SH-SY5Y (cell line): ENCODE results near the gene USP24.

Experiments used
- GATA2 ChIP-seq: IDR thresholded peaks from 2 replicates; pipeline ENCODE4 v1.6.1; 2011; ENCODE audit warnings: mild to moderate bottlenecking, low read depth, low read length
- GATA3 ChIP-seq: IDR thresholded peaks from 2 replicates; pipeline ENCODE4 v1.6.1; 2011; ENCODE audit warnings: low read depth, mild to moderate bottlenecking, low read length, moderate library complexity

DNA sequence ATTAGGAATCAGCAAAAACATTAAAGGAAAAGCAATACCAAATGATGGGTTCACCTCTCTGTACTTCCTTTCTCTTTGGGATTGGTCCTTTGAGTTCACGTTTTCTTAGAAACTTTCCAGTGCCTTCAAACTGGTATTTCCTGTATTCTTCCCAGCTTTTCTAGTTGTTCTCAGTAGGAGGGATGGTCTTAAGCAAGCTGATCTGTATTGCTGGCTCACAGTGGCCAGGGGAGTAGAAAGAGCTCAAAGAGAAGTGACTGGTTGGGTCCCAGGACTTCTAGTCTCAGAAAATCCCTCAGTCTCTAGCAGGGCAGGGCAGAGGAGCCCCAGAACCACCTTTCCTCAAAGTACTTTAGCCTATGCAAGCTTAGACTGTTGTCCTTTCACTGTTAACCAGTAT lies 10.1 kb upstream of the USP24 start:
- TF ChIP-seq GATA3: no peak
- no peak for TF ChIP-seq GATA2
